ENCODE measurements around the gene KRTAP22-2.

DNA sequence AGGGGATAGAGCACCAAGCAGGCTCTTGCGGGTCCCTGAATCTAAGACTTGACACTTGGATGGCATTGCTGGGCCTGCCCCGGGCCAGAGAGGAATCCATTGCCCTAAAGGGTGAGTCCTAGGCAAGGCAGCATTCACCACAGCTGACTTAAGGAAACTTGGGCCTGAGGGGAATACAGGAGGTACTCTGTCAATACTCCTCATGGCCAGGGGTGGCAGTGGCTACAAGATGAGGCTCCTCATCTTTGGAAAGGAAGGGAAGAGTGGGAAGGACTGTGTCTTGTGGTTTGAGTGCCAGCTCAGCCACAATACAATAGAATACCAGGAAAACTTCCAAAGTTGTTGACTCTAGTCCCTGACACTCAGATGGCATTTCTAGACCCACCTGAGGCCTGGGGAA, 15.8 kb upstream of the KRTAP22-2 start:
- TF ChIP-seq, protein P1, sequence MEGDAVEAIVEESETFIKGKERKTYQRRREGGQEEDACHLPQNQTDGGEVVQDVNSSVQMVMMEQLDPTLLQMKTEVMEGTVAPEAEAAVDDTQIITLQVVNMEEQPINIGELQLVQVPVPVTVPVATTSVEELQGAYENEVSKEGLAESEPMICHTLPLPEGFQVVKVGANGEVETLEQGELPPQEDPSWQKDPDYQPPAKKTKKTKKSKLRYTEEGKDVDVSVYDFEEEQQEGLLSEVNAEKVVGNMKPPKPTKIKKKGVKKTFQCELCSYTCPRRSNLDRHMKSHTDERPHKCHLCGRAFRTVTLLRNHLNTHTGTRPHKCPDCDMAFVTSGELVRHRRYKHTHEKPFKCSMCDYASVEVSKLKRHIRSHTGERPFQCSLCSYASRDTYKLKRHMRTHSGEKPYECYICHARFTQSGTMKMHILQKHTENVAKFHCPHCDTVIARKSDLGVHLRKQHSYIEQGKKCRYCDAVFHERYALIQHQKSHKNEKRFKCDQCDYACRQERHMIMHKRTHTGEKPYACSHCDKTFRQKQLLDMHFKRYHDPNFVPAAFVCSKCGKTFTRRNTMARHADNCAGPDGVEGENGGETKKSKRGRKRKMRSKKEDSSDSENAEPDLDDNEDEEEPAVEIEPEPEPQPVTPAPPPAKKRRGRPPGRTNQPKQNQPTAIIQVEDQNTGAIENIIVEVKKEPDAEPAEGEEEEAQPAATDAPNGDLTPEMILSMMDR (IDR thresholded peaks at IDR 0.05 in 8 of 11, conservative IDR thresholded peaks at IDR 0.05 in 3 of 11): no peak
- TF ChIP-seq POLR2A (IDR thresholded peaks at IDR 0.05) (no peak), POLR2AphosphoS5 (IDR thresholded peaks at IDR 0.05) (no peak)
